ENCODE results near the gene TTC9B. TPM values are rescaled to one million over a fixed set of nuclear protein-coding genes. Genes with fewer than 3 reads are reported as not detected.

The TTC9B gene
- total RNA-seq, 1 experiment from 2014 or later, result not detected

DNA sequence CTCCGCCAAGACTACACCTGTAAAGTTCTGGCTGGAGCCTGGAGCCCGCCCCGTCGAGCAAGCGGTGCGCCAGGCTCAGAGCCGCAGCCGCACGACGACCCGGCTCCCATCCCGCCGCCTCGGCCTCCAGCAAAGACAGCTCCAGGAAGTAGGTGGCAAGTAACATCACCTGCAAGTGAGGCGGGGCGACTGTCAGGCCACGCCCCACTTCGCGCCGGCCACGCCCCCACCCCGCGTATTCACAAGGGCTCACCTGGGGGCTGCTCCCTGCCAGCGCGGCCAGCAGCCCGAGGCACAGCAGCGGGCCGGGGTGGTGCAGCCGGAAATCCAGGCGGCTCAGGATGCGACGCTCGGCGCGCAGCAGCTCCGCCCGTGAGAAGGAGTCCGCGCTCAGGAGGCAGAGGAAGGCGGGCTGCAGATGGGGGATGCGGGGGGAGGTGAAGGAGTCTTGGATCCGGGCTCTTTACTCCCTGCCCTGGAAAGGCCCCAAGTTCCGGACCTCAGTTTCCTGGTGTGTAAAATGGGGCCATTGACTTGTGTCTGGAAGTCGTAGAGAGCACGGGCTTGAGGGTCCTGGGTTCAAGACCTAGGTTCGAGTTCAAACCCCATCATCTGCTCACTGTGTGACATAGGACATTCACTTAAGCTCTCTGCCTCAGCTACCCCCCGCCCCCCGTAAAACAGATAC, 5.1 kb upstream of the TTC9B start:
- Mint-ChIP-seq H3K4me1 (peaks cover 16% of the 10 kb centered on the region), H3K27me3 (ENCODE audit: low read depth) (peaks cover 69% of the 10 kb centered on the region)
- TF ChIP-seq FOXJ3 (CRISPR knock-in tag; IDR thresholded peaks at IDR 0.05; ENCODE audit: borderline replicate concordance), result no peak
- TF ChIP-seq, protein P1, sequence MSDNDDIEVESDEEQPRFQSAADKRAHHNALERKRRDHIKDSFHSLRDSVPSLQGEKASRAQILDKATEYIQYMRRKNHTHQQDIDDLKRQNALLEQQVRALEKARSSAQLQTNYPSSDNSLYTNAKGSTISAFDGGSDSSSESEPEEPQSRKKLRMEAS (CRISPR knock-in tag; IDR thresholded peaks at IDR 0.05), result peak; percentile 45; the same call in 1 of the 2 replicates
- no peak for TF ChIP-seq MLX (CRISPR knock-in tag; IDR thresholded peaks at IDR 0.05)
- TF ChIP-seq CREB1 (CRISPR knock-in tag; IDR thresholded peaks at IDR 0.05), result no peak
- peak; percentile 70; the same call in 1 of the 2 replicates for TF ChIP-seq FOXP4 (CRISPR knock-in tag; IDR thresholded peaks at IDR 0.05)
- TF ChIP-seq PRDM15 (CRISPR knock-in tag; IDR thresholded peaks at IDR 0.05), result 0 out of 2 replicates have a peak, but pooled peaks have one; percentile 9
- TF ChIP-seq, protein P2, sequence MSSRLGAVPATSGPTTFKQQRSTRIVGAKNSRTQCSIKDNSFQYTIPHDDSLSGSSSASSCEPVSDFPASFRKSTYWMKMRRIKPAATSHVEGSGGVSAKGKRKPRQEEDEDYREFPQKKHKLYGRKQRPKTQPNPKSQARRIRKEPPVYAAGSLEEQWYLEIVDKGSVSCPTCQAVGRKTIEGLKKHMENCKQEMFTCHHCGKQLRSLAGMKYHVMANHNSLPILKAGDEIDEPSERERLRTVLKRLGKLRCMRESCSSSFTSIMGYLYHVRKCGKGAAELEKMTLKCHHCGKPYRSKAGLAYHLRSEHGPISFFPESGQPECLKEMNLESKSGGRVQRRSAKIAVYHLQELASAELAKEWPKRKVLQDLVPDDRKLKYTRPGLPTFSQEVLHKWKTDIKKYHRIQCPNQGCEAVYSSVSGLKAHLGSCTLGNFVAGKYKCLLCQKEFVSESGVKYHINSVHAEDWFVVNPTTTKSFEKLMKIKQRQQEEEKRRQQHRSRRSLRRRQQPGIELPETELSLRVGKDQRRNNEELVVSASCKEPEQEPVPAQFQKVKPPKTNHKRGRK (CRISPR knock-in tag; IDR thresholded peaks at IDR 0.05; ENCODE audit: borderline replicate concordance), result no peak
- TF ChIP-seq, protein P3, sequence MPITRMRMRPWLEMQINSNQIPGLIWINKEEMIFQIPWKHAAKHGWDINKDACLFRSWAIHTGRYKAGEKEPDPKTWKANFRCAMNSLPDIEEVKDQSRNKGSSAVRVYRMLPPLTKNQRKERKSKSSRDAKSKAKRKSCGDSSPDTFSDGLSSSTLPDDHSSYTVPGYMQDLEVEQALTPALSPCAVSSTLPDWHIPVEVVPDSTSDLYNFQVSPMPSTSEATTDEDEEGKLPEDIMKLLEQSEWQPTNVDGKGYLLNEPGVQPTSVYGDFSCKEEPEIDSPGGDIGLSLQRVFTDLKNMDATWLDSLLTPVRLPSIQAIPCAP (CRISPR knock-in tag; IDR thresholded peaks at IDR 0.05), result 0 out of 2 replicates have a peak, but pooled peaks have one; percentile 20

DNA sequence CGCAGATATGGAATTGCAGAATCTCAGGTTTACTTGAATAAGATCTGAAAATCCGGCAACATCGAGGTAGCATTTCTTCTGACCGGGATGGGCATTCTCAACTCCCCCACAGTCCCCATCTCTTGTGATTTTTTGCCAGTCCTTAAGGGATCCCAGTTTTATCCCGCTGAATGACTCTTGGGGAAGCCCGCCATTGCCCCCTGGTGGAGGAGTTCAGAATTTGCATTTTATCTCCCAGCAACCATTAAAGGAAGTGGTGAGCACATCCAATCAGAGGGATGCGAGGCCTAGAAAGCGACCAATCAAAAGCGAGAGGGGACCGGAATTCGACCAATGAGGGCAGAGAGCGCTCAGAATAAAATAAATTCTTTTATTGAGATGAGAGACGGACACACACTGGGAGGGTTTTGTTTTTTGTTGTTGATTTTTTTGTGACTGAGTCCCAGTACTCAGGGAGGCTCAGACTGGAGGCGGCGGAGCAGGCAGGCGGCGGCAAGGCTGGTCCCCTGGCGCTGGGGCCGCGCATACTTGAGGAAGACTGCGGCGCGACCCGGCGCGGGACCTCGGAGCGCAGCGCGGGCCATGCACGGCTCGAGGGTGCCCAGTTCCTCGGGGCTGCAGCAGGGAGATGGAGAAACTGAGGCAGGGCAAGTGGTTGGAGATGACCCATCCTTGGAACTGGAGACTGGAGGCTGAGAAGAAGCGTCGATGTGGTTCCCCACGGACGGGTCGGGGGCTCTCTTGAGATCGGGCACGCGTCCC, 3.9 kb upstream of the TTC9B start:
- Mint-ChIP-seq H3K36me3 (peaks cover 3% of the 10 kb centered on the region; the same call in 1 of the 2 replicates), H3K4me3 (no peak overlapping the region; the same call in 1 of the 2 replicates), H3K9me3 (peaks cover 5% of the 10 kb centered on the region), H3K27me3 (ENCODE audit: low read depth) (peaks cover 62% of the 10 kb centered on the region), H3K4me1 (peaks cover 12% of the 10 kb centered on the region), H3K27ac (peak overlapping the region; percentile 23; the same call in 1 of the 2 replicates)
- ATAC-seq, result peak; percentile 14
- ChIA-PET CTCF (interaction anchor here (1.4 to 1.7 kb wide), 4 partner anchors 10 to 63 kb away, joined by 3 to 6 read pairs (median 4); partner anchors contain the start of genes AKT2 and MAP3K10), POLR2A (no interaction called here)
- peak; percentile 87 for DNase-seq (ENCODE audit: low spot score)
- TF ChIP-seq ATF2 (CRISPR knock-in tag; IDR thresholded peaks at IDR 0.05; ENCODE audit: borderline replicate concordance, low read depth) (no peak), ZNF416 (CRISPR knock-in tag; IDR thresholded peaks at IDR 0.05) (no peak), FOXP1 (CRISPR knock-in tag; IDR thresholded peaks at IDR 0.05; ENCODE audit: borderline replicate concordance) (no peak), NFYB (CRISPR knock-in tag; conservative IDR thresholded peaks at IDR 0.05; ENCODE audit: low read depth) (peak; percentile 97), GTF2I (CRISPR knock-in tag; conservative IDR thresholded peaks at IDR 0.05) (no peak)
- TF ChIP-seq, protein P4, sequence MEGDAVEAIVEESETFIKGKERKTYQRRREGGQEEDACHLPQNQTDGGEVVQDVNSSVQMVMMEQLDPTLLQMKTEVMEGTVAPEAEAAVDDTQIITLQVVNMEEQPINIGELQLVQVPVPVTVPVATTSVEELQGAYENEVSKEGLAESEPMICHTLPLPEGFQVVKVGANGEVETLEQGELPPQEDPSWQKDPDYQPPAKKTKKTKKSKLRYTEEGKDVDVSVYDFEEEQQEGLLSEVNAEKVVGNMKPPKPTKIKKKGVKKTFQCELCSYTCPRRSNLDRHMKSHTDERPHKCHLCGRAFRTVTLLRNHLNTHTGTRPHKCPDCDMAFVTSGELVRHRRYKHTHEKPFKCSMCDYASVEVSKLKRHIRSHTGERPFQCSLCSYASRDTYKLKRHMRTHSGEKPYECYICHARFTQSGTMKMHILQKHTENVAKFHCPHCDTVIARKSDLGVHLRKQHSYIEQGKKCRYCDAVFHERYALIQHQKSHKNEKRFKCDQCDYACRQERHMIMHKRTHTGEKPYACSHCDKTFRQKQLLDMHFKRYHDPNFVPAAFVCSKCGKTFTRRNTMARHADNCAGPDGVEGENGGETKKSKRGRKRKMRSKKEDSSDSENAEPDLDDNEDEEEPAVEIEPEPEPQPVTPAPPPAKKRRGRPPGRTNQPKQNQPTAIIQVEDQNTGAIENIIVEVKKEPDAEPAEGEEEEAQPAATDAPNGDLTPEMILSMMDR (IDR thresholded peaks at IDR 0.05), result peak; percentile 94

More for the DNA sequence above, 5.1 kb upstream of the TTC9B start:
- ATAC-seq, result peak; percentile 63
- DNase-seq (ENCODE audit: low spot score), result peak; percentile 93
- H3K4me3 Mint-ChIP-seq, result peak overlapping the region; percentile 35; the same call in 1 of the 2 replicates
- POLR2A ChIA-PET, result no interaction called here
- peaks cover 3% of the 10 kb centered on the region; the same call in 1 of the 2 replicates for H3K36me3 Mint-ChIP-seq
- peaks cover 5% of the 10 kb centered on the region for H3K9me3 Mint-ChIP-seq
- CTCF ChIA-PET, result interaction anchor here (0.7 to 1.7 kb wide), 9 partner anchors 8 to 190 kb away, joined by 3 to 9 read pairs (median 4); partner anchors contain the start of genes AKT2, MAP3K10 and PRX
- H3K27ac Mint-ChIP-seq, result no peak overlapping the region
